Natural killer cell treated with Interleukin-12 subunit alpha and Interleukin-12 subunit beta and Interleukin-15 and Interleukin-18, amount 100 ng/mL, for 72 hours (primary cell): ENCODE results near the gene EPHA8. TPM values are rescaled to one million over a fixed set of nuclear protein-coding genes. Genes with fewer than 3 reads are reported as not detected.

ENCODE experiments used
- ATAC-seq, 2 donors: fragments of 150-1000 bp; cut with Tn5 transposase in 1 of 2; sonication (Bioruptor Pico), chemical (Tn5 transposase) in 1 of 2; 2 replicates each; pipeline ENCODE4 v1.10.0; 2021
- DNase-seq: peaks from one replicate; pipeline ENCODE4 v3.0.0; 2022; ENCODE audit warnings: low spot score
- H3K27ac Mint-ChIP-seq, 2 donors: 1 replicate in 1 of 2; 2 replicates in 1 of 2; pipeline ENCODE4 v1.8.0; 2022; ENCODE audit warnings: mixed read lengths in 2 of 2, mild to moderate bottlenecking in 1 of 2, moderate library complexity in 1 of 2
- H3K27me3 Mint-ChIP-seq, 2 donors: 1 replicate in 1 of 2; 2 replicates in 1 of 2; pipeline ENCODE4 v1.8.0; 2022; ENCODE audit warnings: mixed read lengths in 2 of 2
- H3K36me3 Mint-ChIP-seq: one replicate; pipeline ENCODE4 v1.8.0; 2022; ENCODE audit warnings: mixed read lengths
- H3K4me1 Mint-ChIP-seq, 2 donors: 1 replicate in 1 of 2; 2 replicates in 1 of 2; pipeline ENCODE4 v1.8.0; 2022; ENCODE audit warnings: low read depth in 2 of 2, mixed read lengths in 2 of 2, mild to moderate bottlenecking in 1 of 2
- H3K4me3 Mint-ChIP-seq: one replicate; pipeline ENCODE4 v1.8.0; 2022; ENCODE audit warnings: mixed read lengths
- H3K9me3 Mint-ChIP-seq: 2 replicates; pipeline ENCODE4 v1.8.0; 2022; ENCODE audit warnings: mixed read lengths
- total RNA-seq, 2 donors: library from RNA; stranded (reverse); gene quantifications; one replicate each; pipeline ENCODE4 v1.2.3, GENCODE V29; 2022

The EPHA8 gene
- total RNA-seq, 2 donors from 2014 or later: not detected

DNA sequence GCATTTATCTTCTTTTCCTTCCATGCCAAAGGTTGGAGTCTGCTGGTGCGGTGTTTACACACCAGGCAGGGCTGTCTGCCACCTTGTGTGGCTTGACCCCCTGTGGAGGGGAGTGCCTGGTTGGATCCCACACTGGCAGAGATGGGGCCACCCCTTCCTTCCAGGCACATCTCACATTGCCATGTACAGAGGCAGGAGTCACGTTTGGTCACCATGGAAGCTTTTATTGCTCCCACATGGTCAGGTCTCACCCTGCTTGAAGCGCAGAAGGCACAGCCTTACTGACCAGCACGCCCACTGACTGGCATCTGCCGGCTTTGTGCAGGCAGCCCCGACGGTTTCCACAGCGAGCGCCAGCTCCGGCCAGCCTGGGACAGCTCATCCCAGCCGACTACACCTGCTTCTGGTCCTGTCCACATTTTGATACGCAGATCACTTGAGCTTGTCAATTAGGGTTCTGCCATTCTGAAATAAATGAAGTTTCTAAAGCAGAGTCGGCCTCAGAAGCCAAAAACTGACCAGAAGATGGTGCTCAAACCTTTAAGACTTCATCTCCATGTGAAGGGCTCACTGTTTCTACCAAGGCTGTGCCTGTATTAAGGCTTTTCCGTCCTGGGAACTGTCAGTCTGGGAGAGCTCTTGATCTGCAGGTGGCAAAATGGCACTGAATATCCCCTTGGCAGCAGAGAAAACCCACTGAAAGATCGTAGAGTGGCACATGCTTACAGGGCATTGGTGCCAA, 35.6 kb upstream of the EPHA8 start:
- Mint-ChIP-seq H3K36me3 (peaks cover 9% of the 10 kb centered on the region), H3K9me3 (no peaks in the 10 kb centered on the region), H3K27ac (no peak overlapping the region), H3K27me3 (no peaks in the 10 kb centered on the region), H3K4me3 (no peak overlapping the region), H3K4me1 (no peaks in the 10 kb centered on the region)
- no peak for DNase-seq
- no peak for ATAC-seq

DNA sequence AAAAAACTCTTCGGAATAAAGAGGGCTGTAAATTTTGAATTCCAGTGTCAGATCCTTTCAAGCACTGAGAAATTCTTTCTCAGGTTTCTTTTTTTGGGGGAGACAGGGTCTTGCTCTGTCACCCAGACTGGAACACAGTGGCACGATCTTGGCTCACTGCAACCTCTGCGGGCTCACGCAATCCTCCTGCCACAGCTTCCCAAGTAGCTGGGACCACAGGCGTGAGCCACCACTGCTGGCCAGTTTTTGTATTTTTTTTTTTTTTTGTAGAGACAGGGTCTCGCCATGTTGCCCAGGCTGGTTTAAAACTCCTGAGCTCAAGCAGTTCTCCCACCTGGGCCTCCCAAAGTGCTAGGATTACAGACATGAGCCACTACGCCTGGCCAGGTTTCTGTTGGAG, 34.8 kb upstream of the EPHA8 start:
- H3K36me3 Mint-ChIP-seq: peaks cover 9% of the 10 kb centered on the region
- no peak for DNase-seq
- H3K4me3 Mint-ChIP-seq: no peak overlapping the region
- H3K27ac Mint-ChIP-seq: no peak overlapping the region
- H3K4me1 Mint-ChIP-seq: no peaks in the 10 kb centered on the region
- H3K27me3 Mint-ChIP-seq: no peaks in the 10 kb centered on the region
- no peak for ATAC-seq
- H3K9me3 Mint-ChIP-seq: no peaks in the 10 kb centered on the region

DNA sequence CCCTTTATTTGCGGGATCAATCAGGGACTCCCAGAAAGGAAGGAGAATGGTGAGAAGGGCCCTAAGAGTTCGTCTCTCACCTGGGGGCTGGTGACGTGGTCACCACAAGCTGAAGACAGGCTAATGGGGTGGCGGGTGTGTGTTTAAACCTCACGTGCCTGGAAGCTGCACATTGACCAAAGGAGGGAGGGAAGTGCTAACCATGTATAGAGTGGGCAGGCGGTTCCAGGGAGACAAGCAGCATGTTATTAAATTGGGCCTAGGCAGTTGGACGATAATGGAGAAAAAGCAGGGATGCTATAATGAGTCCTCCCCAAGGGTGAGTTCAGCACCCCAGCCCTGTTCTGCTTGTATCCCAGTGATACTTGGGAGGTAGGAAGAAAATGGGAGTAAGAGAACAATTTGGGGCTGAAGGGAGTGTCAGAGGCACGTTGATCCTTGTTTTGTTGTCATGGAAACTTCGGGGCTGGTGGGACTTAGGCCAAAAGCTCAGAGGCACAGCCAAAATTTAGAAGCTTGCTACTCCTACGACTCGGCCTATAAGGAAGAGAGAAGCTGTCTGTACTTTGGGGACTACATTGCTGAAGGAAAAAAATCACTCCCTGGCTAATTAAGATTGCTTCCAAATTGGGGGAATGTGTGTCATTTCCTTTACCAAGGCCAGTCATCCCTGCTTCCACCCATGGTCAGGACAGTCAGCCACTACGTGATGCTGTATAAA, 33.2 kb upstream of the EPHA8 start:
- H3K27ac Mint-ChIP-seq: no peak overlapping the region
- no peaks in the 10 kb centered on the region for H3K27me3 Mint-ChIP-seq
- DNase-seq: no peak
- H3K4me1 Mint-ChIP-seq: no peaks in the 10 kb centered on the region
- no peaks in the 10 kb centered on the region for H3K9me3 Mint-ChIP-seq
- H3K4me3 Mint-ChIP-seq: no peak overlapping the region
- peaks cover 4% of the 10 kb centered on the region for H3K36me3 Mint-ChIP-seq
- no peak for ATAC-seq

DNA sequence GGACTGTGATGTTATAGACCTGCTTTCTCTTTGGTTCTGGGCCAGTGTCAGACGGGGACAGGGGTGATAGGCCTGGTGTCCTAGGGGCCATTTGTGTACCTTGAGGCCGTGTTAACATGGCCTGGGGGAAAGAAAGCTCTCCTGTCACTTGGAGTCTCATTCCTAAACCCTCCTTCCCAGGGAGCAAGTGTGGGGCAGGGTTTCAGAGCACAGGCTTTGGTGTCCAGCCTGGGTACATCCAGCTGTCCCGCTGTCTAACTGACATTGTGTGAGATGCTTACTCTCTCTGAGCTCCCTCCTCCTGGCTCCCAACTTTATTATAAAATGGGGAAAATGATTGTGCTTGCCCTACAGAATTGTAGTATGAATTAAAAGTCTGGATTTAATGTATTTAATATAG, 32.6 kb upstream of the EPHA8 start:
- Mint-ChIP-seq H3K27me3 (no peaks in the 10 kb centered on the region), H3K27ac (no peak overlapping the region), H3K36me3 (peaks cover 4% of the 10 kb centered on the region), H3K4me1 (no peaks in the 10 kb centered on the region), H3K9me3 (no peaks in the 10 kb centered on the region), H3K4me3 (no peak overlapping the region)
- DNase-seq (no peak), ATAC-seq (no peak)

DNA sequence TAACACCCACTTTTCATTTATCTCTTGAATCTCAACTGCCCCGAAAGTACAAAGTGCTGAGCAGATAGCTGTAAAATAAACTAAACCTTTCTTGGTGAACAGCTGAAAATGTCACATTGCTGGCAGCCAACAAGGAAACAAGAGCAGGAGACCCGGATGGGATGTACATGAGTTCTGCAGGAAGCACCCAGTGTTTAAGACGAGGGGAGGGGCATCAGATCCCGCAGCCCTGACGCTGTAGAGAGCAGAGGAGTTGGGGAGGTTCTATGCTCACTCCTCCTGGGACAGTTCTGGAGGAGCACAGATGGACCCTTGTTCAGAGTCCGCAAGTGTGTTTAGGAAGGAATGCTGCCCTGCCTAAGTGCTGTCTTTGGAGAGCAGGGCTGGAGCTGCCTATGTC, 32.0 kb upstream of the EPHA8 start:
- Mint-ChIP-seq H3K9me3 (no peaks in the 10 kb centered on the region), H3K4me3 (no peak overlapping the region), H3K36me3 (peaks cover 4% of the 10 kb centered on the region), H3K4me1 (peaks cover 0 to 2% of the 10 kb centered on the region in 2 donors), H3K27ac (no peak overlapping the region), H3K27me3 (no peaks in the 10 kb centered on the region)
- DNase-seq: no peak
- no peak for ATAC-seq

- ATAC-seq: no peak
- Mint-ChIP-seq H3K9me3 (no peaks in the 10 kb centered on the region), H3K27me3 (no peaks in the 10 kb centered on the region), H3K36me3 (peaks cover 4% of the 10 kb centered on the region), H3K27ac (no peak overlapping the region), H3K4me3 (no peak overlapping the region), H3K4me1 (peaks cover 0 to 5% of the 10 kb centered on the region in 2 donors)
- no peak for DNase-seq
Measured at GRCh38 chr1:22533244-22533895, 29.9 kb upstream of the EPHA8 start.

- Mint-ChIP-seq H3K9me3 (no peaks in the 10 kb centered on the region), H3K4me1 (peaks cover 0 to 15% of the 10 kb centered on the region in 2 donors), H3K4me3 (no peak overlapping the region), H3K27me3 (no peaks in the 10 kb centered on the region), H3K27ac (no peak overlapping the region), H3K36me3 (peaks cover under 1% of the 10 kb centered on the region)
- ATAC-seq (no peak), DNase-seq (no peak)
Measured at GRCh38 chr1:22534951-22535350, 28.3 kb upstream of the EPHA8 start.

DNA sequence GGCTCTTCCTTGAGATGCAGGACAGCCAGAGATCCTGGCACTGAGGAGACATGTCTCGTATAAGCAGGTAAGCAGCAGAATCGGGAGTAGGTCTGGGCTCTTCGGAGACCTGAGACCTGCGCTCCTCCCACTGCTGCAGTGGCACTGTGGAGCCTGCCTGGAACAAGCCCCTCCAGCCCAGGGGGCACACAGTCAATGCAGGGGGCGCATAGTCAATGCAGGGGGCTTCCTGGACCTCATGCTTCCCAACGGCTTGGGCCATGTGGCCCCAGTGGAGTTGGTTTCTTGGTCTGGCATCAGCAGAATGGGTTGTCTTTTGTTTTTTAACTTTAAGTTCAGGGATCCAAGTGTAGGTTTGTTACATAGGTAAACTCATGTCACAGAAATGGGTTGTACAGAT, 27.9 kb upstream of the EPHA8 start:
- no peaks in the 10 kb centered on the region for H3K27me3 Mint-ChIP-seq
- no peak overlapping the region for H3K4me3 Mint-ChIP-seq
- no peaks in the 10 kb centered on the region for H3K9me3 Mint-ChIP-seq
- H3K4me1 Mint-ChIP-seq: peaks cover 4 to 19% of the 10 kb centered on the region in 2 donors
- ATAC-seq (no peak), DNase-seq (no peak)
- no peak overlapping the region for H3K27ac Mint-ChIP-seq
- H3K36me3 Mint-ChIP-seq: no peaks in the 10 kb centered on the region

GRCh38 chr1:22536506-22536905, 26.8 kb upstream of the EPHA8 start:
- ATAC-seq (no peak), DNase-seq (no peak)
- Mint-ChIP-seq H3K27ac (no peak overlapping the region), H3K4me1 (peaks cover 6 to 20% of the 10 kb centered on the region in 2 donors), H3K9me3 (no peaks in the 10 kb centered on the region), H3K4me3 (no peak overlapping the region), H3K36me3 (no peaks in the 10 kb centered on the region), H3K27me3 (no peaks in the 10 kb centered on the region)

DNA sequence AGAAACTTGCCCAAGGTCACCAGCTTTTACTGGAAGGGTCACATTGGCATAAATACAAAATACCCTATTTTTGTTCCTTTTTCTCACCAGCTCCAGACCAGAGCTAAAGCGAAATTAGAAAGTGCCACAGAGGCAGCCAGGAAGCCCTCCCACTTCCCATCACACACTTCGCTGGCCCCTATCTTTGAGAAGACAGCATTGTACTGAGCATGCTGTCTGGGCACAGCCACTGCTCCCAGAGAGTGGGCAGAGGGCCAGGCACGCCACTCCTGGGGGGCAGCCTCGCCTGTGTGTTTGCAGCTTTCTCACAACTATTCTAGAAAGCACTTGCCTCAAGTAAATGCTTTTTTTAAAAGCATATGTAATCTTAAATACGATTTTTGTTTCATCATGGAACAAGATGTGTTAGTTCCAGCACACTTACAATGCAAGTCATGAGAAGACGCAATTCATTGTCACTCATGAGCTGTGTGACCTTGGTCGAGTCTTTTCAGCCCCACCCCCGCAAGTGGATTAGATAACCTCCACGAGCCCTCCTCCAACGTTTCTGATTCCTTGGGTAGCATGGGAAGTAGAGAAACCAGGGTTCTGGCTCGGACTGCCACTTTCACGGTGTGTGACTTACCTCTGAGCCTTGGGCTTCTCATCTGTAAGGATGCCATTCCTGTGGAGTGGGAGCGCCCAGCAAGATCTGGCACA, 25.7 kb upstream of the EPHA8 start:
- peaks cover 6 to 20% of the 10 kb centered on the region in 2 donors for H3K4me1 Mint-ChIP-seq
- H3K4me3 Mint-ChIP-seq: no peak overlapping the region
- no peak for ATAC-seq
- no peaks in the 10 kb centered on the region for H3K27me3 Mint-ChIP-seq
- no peak for DNase-seq
- H3K9me3 Mint-ChIP-seq: no peaks in the 10 kb centered on the region
- no peak overlapping the region for H3K27ac Mint-ChIP-seq
- no peaks in the 10 kb centered on the region for H3K36me3 Mint-ChIP-seq

- Mint-ChIP-seq H3K4me1 (peaks cover 6 to 20% of the 10 kb centered on the region in 2 donors), H3K4me3 (no peak overlapping the region), H3K27ac (no peak overlapping the region), H3K27me3 (no peaks in the 10 kb centered on the region), H3K36me3 (no peaks in the 10 kb centered on the region), H3K9me3 (no peaks in the 10 kb centered on the region)
- ATAC-seq (no peak), DNase-seq (no peak)
Measured at GRCh38 chr1:22539510-22540118, 23.7 kb upstream of the EPHA8 start.

GRCh38 chr1:22540337-22540736, 23.0 kb upstream of the EPHA8 start:
- H3K4me3 Mint-ChIP-seq: no peak overlapping the region
- DNase-seq: no peak
- ATAC-seq: no peak
- H3K4me1 Mint-ChIP-seq: peaks cover 6 to 20% of the 10 kb centered on the region in 2 donors
- no peaks in the 10 kb centered on the region for H3K27me3 Mint-ChIP-seq
- no peaks in the 10 kb centered on the region for H3K36me3 Mint-ChIP-seq
- no peaks in the 10 kb centered on the region for H3K9me3 Mint-ChIP-seq
- no peak overlapping the region for H3K27ac Mint-ChIP-seq

- Mint-ChIP-seq H3K4me3 (no peak overlapping the region), H3K36me3 (no peaks in the 10 kb centered on the region), H3K27me3 (peaks cover 15 to 19% of the 10 kb centered on the region in 2 donors), H3K27ac (no peak overlapping the region), H3K4me1 (peaks cover 6 to 18% of the 10 kb centered on the region in 2 donors), H3K9me3 (no peaks in the 10 kb centered on the region)
- ATAC-seq (no peak), DNase-seq (no peak)
Measured at GRCh38 chr1:22542886-22543285, 20.4 kb upstream of the EPHA8 start.
